Liver (tissue), 9 donors: ENCODE measurements around the gene AGO1. TPM values are rescaled to one million over a fixed set of nuclear protein-coding genes. Genes with fewer than 3 reads are reported as not detected.

Experiments
- DNase-seq: peaks from one replicate; pipeline ENCODE4 v3.0.0-alpha.2; 2017; ENCODE audit warnings: low spot score
- H3K27ac ChIP-seq, 2 donors: one replicate each; pipeline ENCODE4 v1.7.0; 2013; ENCODE audit warnings: inconsistent platforms in 2 of 2, low read length in 2 of 2, control low read depth in 1 of 2, low read depth in 1 of 2, mild to moderate bottlenecking in 1 of 2
- H3K27me3 ChIP-seq, 4 donors: one replicate each; pipeline versions ENCODE4 v1.6.1 to v1.7.0; 2013; ENCODE audit warnings: low read length in 3 of 4, inconsistent platforms in 1 of 4, mild to moderate bottlenecking in 1 of 4, moderate library complexity in 1 of 4; ENCODE audit not compliant: control insufficient read depth in 4 of 4, insufficient read depth in 4 of 4
- H3K36me3 ChIP-seq, 4 donors: one replicate each; pipeline versions ENCODE4 v1.6.1 to v1.7.0; 2013; ENCODE audit warnings: low read length in 3 of 4, mild to moderate bottlenecking in 3 of 4, low read depth in 1 of 4, moderate library complexity in 1 of 4; ENCODE audit not compliant: control insufficient read depth in 4 of 4, insufficient read depth in 3 of 4
- H3K4me1 ChIP-seq, 4 donors: one replicate each; pipeline versions ENCODE4 v1.6.1 to v1.7.0; 2013; ENCODE audit warnings: low read length in 3 of 4, mild to moderate bottlenecking in 3 of 4, moderate library complexity in 1 of 4; ENCODE audit not compliant: control insufficient read depth in 4 of 4, insufficient read depth in 4 of 4
- H3K4me3 ChIP-seq, 3 donors: one replicate each; pipeline versions ENCODE4 v1.6.1 to v1.7.0; 2013; ENCODE audit warnings: low read length in 3 of 3, control low read depth in 1 of 3, low read depth in 1 of 3, mild to moderate bottlenecking in 1 of 3
- H3K9ac ChIP-seq, 2 donors: one replicate each; pipeline ENCODE4 v1.7.0; 2013; ENCODE audit warnings: low read length in 2 of 2, mild to moderate bottlenecking in 2 of 2, moderate library complexity in 2 of 2, control low read depth in 1 of 2, low read depth in 1 of 2
- H3K9me3 ChIP-seq, 4 donors: one replicate each; pipeline versions ENCODE4 v1.6.1 to v1.7.0; 2013; ENCODE audit warnings: low read length in 3 of 4; ENCODE audit not compliant: control insufficient read depth in 4 of 4
- EGR1 ChIP-seq, 2 donors: IDR thresholded peaks; 2 replicates each; pipeline ENCODE4 v1.6.1; 2016 to 2018; ENCODE audit warnings: antibody characterized with exemption in 2 of 2, low read depth in 2 of 2
- FOXA1 ChIP-seq: IDR thresholded peaks from 2 replicates; pipeline ENCODE4 v1.6.1; 2016; ENCODE audit warnings: antibody characterized with exemption
- FOXA2 ChIP-seq: IDR thresholded peaks from 2 replicates; pipeline ENCODE4 v1.6.1; 2016; ENCODE audit warnings: antibody characterized with exemption
- GABPA ChIP-seq, 2 donors: IDR thresholded peaks in 1 of 2; conservative IDR thresholded peaks in 1 of 2; 2 replicates each; pipeline ENCODE4 v1.6.1; 2016; ENCODE audit warnings: antibody characterized with exemption in 2 of 2, mild to moderate bottlenecking in 1 of 2, moderate library complexity in 1 of 2
- HNF4A ChIP-seq, 2 donors: conservative IDR thresholded peaks; 2 replicates each; pipeline ENCODE4 v1.6.1; 2016; ENCODE audit warnings: antibody characterized with exemption in 2 of 2, mild to moderate bottlenecking in 2 of 2
- HNF4G ChIP-seq: IDR thresholded peaks from 2 replicates; pipeline ENCODE4 v1.6.1; 2016; ENCODE audit warnings: antibody characterized with exemption
- JUND ChIP-seq, 2 donors: IDR thresholded peaks; 2 replicates each; pipeline ENCODE4 v1.6.1; 2016; ENCODE audit warnings: antibody characterized with exemption in 2 of 2
- NR2F2 ChIP-seq: IDR thresholded peaks from 2 replicates; pipeline ENCODE4 v1.6.1; 2016; ENCODE audit warnings: antibody characterized with exemption
- RAD21 ChIP-seq, 2 donors: IDR thresholded peaks; 2 replicates each; pipeline ENCODE4 v1.6.1; 2016; ENCODE audit warnings: antibody characterized with exemption in 2 of 2, mild to moderate bottlenecking in 2 of 2
- RXRA ChIP-seq, 2 donors: IDR thresholded peaks; 2 replicates each; pipeline ENCODE4 v1.6.1; 2017 to 2018; ENCODE audit warnings: antibody characterized with exemption in 2 of 2, mild to moderate bottlenecking in 1 of 2
- TAF1 ChIP-seq: conservative IDR thresholded peaks from 2 replicates; pipeline ENCODE4 v1.6.1; 2016; ENCODE audit warnings: antibody characterized with exemption, mild to moderate bottlenecking
- WGBS: extraction: QIAGEN DNeasy Blood & Tissue Kit; methylation state at CpG from one replicate; pipeline ENCODE4 v1.1.7; 2013; 5-methylcytosine and 5-hydroxymethylcytosine counted together
- polyA plus RNA-seq, 2 donors: library from polyadenylated mRNA; stranded (reverse) in 1 of 2; unstranded in 1 of 2; fragments of 200-250 nt in 1 of 2; fragments of >200 nt in 1 of 2; fragmentation: Nextera tagmentation in 1 of 2; extraction: Ambion mirVana in 1 of 2; gene quantifications; one replicate each; pipeline versions ENCODE4 v1.2.1 to v1.2.3, GENCODE V29; 2013 to 2015
- total RNA-seq, 2 donors: library from RNA; depleted of rRNA; stranded (reverse); fragments of >200 nt; gene quantifications; one replicate each; pipeline ENCODE4 v1.2.3, GENCODE V29; 2014
- TF ChIP-seq, protein P1 (sequence below): IDR thresholded peaks from 2 replicates; pipeline ENCODE4 v1.6.1; 2016; ENCODE audit warnings: antibody characterized with exemption
- TF ChIP-seq, protein P2 (sequence below): IDR thresholded peaks from 2 replicates; pipeline ENCODE4 v1.6.1; 2016; ENCODE audit warnings: antibody characterized with exemption
- TF ChIP-seq, protein P3 (sequence below): IDR thresholded peaks from 2 replicates; pipeline ENCODE4 v1.6.1; 2016; ENCODE audit warnings: antibody characterized with exemption, mild to moderate bottlenecking
- TF ChIP-seq, protein P4 (sequence below): IDR thresholded peaks from 2 replicates; pipeline ENCODE4 v1.6.1; 2016; ENCODE audit warnings: antibody characterized with exemption
- TF ChIP-seq, protein P5 (sequence below): fragments of 150-350 bp; IDR thresholded peaks from 2 replicates; pipeline ENCODE4 v1.5.1; 2017; ENCODE audit warnings: improper control_type of control experiment, low read depth, low read length; ENCODE audit not compliant: missing input control
- donor health status: healthy.
- donor health status: healthy.
- donor health status: healthy.
- donor health status: healthy.
- donor health status: healthy.

AGO1 gene
- total and polyA plus RNA-seq, 4 donors: 1.5 to 11.3 (median 4.9) TPM

DNA sequence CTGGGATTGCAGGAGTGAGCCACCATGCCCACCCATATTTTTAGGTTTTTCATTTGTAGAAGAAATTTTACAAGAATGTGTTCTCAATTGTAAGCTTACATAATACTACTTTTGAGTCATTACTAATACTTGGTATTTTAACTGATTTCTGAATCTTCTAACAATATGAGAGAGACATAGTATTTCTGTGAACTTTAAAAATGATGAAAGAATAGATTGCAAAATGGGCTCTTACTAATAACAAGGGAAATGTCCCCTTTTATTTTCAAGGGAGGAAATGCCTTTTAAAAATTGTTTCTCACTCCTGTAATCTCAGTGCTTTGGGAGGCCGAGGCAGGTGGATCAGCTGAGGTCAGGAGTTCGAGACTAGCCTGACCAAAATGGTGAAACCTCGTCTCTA, 53.8 kb downstream of the AGO1 start:
- Histone ChIP-seq H3K27ac (no peak overlapping the region), H3K9ac (no peak overlapping the region), H3K36me3 (no peaks in the 10 kb centered on the region), H3K27me3 (no peaks in the 10 kb centered on the region), H3K4me1 (peaks cover 6 to 21% (median 20%) of the 10 kb centered on the region in 4 donors), H3K4me3 (no peak overlapping the region), H3K9me3 (no peaks in the 10 kb centered on the region)
- DNase-seq: no peak
- WGBS: 93% methylated on average over 3 of the region's 3 CpGs
- TF ChIP-seq TAF1 (no peak), EGR1 (IDR thresholded peaks at IDR 0.05; ENCODE audit: low read depth in 2 of 2) (no peak), RXRA (IDR thresholded peaks at IDR 0.05) (no peak), RAD21 (IDR thresholded peaks at IDR 0.05) (no peak), HNF4A (conservative IDR thresholded peaks at IDR 0.05) (no peak), GABPA (IDR thresholded peaks at IDR 0.05 in 1 of 2, conservative IDR thresholded peaks at IDR 0.05 in 1 of 2) (no peak), HNF4G (no peak), NR2F2 (no peak), JUND (IDR thresholded peaks at IDR 0.05) (no peak), FOXA1 (no peak), FOXA2 (no peak)
- TF ChIP-seq, protein P1, sequence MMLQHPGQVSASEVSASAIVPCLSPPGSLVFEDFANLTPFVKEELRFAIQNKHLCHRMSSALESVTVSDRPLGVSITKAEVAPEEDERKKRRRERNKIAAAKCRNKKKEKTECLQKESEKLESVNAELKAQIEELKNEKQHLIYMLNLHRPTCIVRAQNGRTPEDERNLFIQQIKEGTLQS: no peak
- TF ChIP-seq, protein P2, sequence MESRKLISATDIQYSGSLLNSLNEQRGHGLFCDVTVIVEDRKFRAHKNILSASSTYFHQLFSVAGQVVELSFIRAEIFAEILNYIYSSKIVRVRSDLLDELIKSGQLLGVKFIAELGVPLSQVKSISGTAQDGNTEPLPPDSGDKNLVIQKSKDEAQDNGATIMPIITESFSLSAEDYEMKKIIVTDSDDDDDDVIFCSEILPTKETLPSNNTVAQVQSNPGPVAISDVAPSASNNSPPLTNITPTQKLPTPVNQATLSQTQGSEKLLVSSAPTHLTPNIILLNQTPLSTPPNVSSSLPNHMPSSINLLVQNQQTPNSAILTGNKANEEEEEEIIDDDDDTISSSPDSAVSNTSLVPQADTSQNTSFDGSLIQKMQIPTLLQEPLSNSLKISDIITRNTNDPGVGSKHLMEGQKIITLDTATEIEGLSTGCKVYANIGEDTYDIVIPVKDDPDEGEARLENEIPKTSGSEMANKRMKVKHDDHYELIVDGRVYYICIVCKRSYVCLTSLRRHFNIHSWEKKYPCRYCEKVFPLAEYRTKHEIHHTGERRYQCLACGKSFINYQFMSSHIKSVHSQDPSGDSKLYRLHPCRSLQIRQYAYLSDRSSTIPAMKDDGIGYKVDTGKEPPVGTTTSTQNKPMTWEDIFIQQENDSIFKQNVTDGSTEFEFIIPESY: no peak
- TF ChIP-seq, protein P3, sequence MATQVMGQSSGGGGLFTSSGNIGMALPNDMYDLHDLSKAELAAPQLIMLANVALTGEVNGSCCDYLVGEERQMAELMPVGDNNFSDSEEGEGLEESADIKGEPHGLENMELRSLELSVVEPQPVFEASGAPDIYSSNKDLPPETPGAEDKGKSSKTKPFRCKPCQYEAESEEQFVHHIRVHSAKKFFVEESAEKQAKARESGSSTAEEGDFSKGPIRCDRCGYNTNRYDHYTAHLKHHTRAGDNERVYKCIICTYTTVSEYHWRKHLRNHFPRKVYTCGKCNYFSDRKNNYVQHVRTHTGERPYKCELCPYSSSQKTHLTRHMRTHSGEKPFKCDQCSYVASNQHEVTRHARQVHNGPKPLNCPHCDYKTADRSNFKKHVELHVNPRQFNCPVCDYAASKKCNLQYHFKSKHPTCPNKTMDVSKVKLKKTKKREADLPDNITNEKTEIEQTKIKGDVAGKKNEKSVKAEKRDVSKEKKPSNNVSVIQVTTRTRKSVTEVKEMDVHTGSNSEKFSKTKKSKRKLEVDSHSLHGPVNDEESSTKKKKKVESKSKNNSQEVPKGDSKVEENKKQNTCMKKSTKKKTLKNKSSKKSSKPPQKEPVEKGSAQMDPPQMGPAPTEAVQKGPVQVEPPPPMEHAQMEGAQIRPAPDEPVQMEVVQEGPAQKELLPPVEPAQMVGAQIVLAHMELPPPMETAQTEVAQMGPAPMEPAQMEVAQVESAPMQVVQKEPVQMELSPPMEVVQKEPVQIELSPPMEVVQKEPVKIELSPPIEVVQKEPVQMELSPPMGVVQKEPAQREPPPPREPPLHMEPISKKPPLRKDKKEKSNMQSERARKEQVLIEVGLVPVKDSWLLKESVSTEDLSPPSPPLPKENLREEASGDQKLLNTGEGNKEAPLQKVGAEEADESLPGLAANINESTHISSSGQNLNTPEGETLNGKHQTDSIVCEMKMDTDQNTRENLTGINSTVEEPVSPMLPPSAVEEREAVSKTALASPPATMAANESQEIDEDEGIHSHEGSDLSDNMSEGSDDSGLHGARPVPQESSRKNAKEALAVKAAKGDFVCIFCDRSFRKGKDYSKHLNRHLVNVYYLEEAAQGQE: no peak
- TF ChIP-seq, protein P4, sequence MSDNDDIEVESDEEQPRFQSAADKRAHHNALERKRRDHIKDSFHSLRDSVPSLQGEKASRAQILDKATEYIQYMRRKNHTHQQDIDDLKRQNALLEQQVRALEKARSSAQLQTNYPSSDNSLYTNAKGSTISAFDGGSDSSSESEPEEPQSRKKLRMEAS: no peak
- TF ChIP-seq, protein P5, sequence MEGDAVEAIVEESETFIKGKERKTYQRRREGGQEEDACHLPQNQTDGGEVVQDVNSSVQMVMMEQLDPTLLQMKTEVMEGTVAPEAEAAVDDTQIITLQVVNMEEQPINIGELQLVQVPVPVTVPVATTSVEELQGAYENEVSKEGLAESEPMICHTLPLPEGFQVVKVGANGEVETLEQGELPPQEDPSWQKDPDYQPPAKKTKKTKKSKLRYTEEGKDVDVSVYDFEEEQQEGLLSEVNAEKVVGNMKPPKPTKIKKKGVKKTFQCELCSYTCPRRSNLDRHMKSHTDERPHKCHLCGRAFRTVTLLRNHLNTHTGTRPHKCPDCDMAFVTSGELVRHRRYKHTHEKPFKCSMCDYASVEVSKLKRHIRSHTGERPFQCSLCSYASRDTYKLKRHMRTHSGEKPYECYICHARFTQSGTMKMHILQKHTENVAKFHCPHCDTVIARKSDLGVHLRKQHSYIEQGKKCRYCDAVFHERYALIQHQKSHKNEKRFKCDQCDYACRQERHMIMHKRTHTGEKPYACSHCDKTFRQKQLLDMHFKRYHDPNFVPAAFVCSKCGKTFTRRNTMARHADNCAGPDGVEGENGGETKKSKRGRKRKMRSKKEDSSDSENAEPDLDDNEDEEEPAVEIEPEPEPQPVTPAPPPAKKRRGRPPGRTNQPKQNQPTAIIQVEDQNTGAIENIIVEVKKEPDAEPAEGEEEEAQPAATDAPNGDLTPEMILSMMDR: no peak

DNA sequence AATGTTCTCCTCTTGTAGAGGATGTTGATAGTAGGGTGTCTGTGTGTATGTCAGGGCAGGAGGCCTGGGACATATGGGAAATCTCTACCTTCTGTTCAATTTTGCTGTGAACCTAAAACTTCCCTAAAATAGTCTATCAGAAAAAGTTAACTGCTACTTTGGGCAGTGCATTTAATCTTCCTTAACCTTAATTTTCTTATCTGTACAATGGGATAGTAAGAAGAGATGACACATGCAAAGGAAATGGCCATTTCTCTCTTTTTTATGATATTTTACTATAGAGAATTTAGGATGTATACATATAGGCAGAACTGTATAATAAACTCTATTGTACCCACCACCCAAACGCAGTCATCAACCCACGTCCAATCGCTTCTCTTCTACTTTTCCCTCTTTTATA, 56.5 kb downstream of the AGO1 start:
- H3K9me3 ChIP-seq: no peaks in the 10 kb centered on the region
- H3K36me3 ChIP-seq: no peaks in the 10 kb centered on the region
- H3K27ac ChIP-seq: no peak overlapping the region
- H3K4me1 ChIP-seq: peaks cover 0 to 5% (median 2%) of the 10 kb centered on the region in 4 donors
- WGBS: 96% methylated on average over 3 of the region's 3 CpGs
- H3K27me3 ChIP-seq: no peaks in the 10 kb centered on the region
- DNase-seq: no peak
- no peak overlapping the region for H3K4me3 ChIP-seq
- no peak overlapping the region for H3K9ac ChIP-seq
- TF ChIP-seq GABPA (IDR thresholded peaks at IDR 0.05 in 1 of 2, conservative IDR thresholded peaks at IDR 0.05 in 1 of 2) (no peak), NR2F2 (no peak), FOXA2 (no peak), RXRA (IDR thresholded peaks at IDR 0.05) (no peak), FOXA1 (no peak), TAF1 (no peak)
- TF ChIP-seq, protein P5: no peak
- TF ChIP-seq, protein P3: no peak
- TF ChIP-seq, protein P1: no peak
